OCI-LY1 (cell line): ENCODE data around the gene GPX5.

Experiments
- H2AFZ ChIP-seq: fragments of 200-600 bp; sonication (generic), shearing (Covaris generic); 2 replicates; pipeline ENCODE4 v1.6.0; 2014; ENCODE audit warnings: antibody characterized with exemption, mild to moderate bottlenecking, low read length
- H3F3A ChIP-seq: fragments of 200-600 bp; sonication (generic), shearing (Covaris generic); 2 replicates; pipeline ENCODE4 v1.6.0; 2014; ENCODE audit warnings: mild to moderate bottlenecking, antibody characterized with exemption, low read length, moderate library complexity; ENCODE audit not compliant: insufficient read depth
- H3K27ac ChIP-seq: fragments of 200-600 bp; sonication (generic); 2 replicates; pipeline ENCODE4 v1.5.1; 2014; ENCODE audit warnings: low read length, mixed run types, mild to moderate bottlenecking, low read depth; ENCODE audit not compliant: poor library complexity, severe bottlenecking
- H3K27me3 ChIP-seq: fragments of 200-600 bp; sonication (generic); 2 replicates; pipeline ENCODE4 v1.6.0; 2014; ENCODE audit warnings: antibody characterized with exemption, mild to moderate bottlenecking, low read length, moderate library complexity; ENCODE audit not compliant: insufficient read depth
- H3K36me3 ChIP-seq: fragments of 200-600 bp; sonication (generic); 2 replicates; pipeline ENCODE4 v1.6.1; 2014; ENCODE audit warnings: mild to moderate bottlenecking, antibody characterized with exemption, low read length, moderate library complexity, mixed read lengths; ENCODE audit not compliant: insufficient read depth
- H3K4me1 ChIP-seq: fragments of 200-600 bp; sonication (generic); 2 replicates; pipeline ENCODE4 v1.5.1; 2014; ENCODE audit warnings: mild to moderate bottlenecking, low read length, moderate library complexity; ENCODE audit not compliant: insufficient read depth, severe bottlenecking
- H3K4me2 ChIP-seq: fragments of 200-600 bp; sonication (generic), shearing (Covaris generic); 2 replicates; pipeline ENCODE4 v1.6.1; 2014; ENCODE audit warnings: low read length
- H3K4me3 ChIP-seq: fragments of 200-600 bp; sonication (generic); 2 replicates; pipeline ENCODE4 v1.5.1; 2014; ENCODE audit warnings: low read length, low read depth, mild to moderate bottlenecking, mixed read lengths; ENCODE audit not compliant: poor library complexity, severe bottlenecking
- H3K79me2 ChIP-seq: fragments of 200-600 bp; shearing (Covaris generic); 2 replicates; pipeline ENCODE4 v1.6.1; 2016; ENCODE audit warnings: mixed run types, low read length, mixed read lengths; ENCODE audit not compliant: insufficient read depth
- H3K9ac ChIP-seq: fragments of 200-600 bp; sonication (generic), shearing (Covaris generic); 2 replicates; pipeline ENCODE4 v1.6.1; 2014; ENCODE audit warnings: mild to moderate bottlenecking, low read length, mixed read lengths
- H3K9me2 ChIP-seq: fragments of 200-600 bp; sonication (generic), shearing (Covaris generic); 2 replicates; pipeline ENCODE4 v1.6.1; 2014; ENCODE audit warnings: low read depth, mild to moderate bottlenecking, low read length, mixed read lengths
- H3K9me3 ChIP-seq: fragments of 200-600 bp; shearing (Covaris generic); 2 replicates; pipeline ENCODE4 v1.6.1; 2014; ENCODE audit warnings: low read length, mixed read lengths
- H4K20me1 ChIP-seq: fragments of 200-600 bp; sonication (generic), shearing (Covaris generic); 2 replicates; pipeline ENCODE4 v1.6.0; 2016; ENCODE audit warnings: mild to moderate bottlenecking, low read length; ENCODE audit not compliant: insufficient read depth
- EZH2 ChIP-seq: fragments of 200-600 bp; sonication (generic), shearing (Covaris generic); IDR thresholded peaks from 2 replicates; pipeline ENCODE4 v1.8.0; 2017; ENCODE audit warnings: borderline replicate concordance, mixed run types, mild to moderate bottlenecking, antibody characterized with exemption, low read length, moderate library complexity, mixed read lengths
- TF ChIP-seq, protein P1 (sequence below): fragments of 200-600 bp; sonication (generic), shearing (Covaris generic); IDR thresholded peaks from 2 replicates; pipeline ENCODE4 v1.5.1; 2017; ENCODE audit warnings: mild to moderate bottlenecking, antibody characterized with exemption, low read length, moderate library complexity, mixed read lengths

GPX5 gene

DNA sequence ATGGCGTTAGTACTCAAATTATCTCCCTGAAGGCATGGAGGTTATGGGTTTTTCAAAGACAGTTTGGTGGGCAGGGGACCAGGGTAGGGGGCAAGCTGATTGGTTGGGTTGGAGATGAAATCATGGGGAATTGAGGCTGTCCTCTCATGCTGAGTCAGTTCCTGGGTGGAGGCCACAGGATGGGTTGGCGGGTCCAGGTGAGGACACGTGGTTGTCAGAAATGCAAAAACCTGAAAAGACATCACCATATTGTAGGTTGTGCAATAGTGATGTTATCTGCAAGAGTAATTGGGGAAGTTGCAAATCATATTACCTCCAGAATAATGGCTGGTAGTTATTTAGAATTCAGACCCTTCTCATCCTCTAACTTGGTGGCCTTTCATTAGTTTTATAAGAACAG is 40.2 kb upstream of the GPX5 start:
- no peak overlapping the region for H3K27ac ChIP-seq
- no peak overlapping the region for H3K9ac ChIP-seq
- H3K9me2 ChIP-seq: no peaks in the 10 kb centered on the region
- TF ChIP-seq EZH2: no peak
- TF ChIP-seq, protein P1, sequence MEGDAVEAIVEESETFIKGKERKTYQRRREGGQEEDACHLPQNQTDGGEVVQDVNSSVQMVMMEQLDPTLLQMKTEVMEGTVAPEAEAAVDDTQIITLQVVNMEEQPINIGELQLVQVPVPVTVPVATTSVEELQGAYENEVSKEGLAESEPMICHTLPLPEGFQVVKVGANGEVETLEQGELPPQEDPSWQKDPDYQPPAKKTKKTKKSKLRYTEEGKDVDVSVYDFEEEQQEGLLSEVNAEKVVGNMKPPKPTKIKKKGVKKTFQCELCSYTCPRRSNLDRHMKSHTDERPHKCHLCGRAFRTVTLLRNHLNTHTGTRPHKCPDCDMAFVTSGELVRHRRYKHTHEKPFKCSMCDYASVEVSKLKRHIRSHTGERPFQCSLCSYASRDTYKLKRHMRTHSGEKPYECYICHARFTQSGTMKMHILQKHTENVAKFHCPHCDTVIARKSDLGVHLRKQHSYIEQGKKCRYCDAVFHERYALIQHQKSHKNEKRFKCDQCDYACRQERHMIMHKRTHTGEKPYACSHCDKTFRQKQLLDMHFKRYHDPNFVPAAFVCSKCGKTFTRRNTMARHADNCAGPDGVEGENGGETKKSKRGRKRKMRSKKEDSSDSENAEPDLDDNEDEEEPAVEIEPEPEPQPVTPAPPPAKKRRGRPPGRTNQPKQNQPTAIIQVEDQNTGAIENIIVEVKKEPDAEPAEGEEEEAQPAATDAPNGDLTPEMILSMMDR: no peak
- H3F3A ChIP-seq: no peaks in the 10 kb centered on the region
- H3K9me3 ChIP-seq: no peaks in the 10 kb centered on the region
- H3K27me3 ChIP-seq: peaks cover 3% of the 10 kb centered on the region
- peaks cover 7% of the 10 kb centered on the region for H3K4me1 ChIP-seq
- no peaks in the 10 kb centered on the region for H3K79me2 ChIP-seq
- H3K4me3 ChIP-seq: no peak overlapping the region
- no peak overlapping the region for H2AFZ ChIP-seq
- H4K20me1 ChIP-seq: no peaks in the 10 kb centered on the region
- H3K36me3 ChIP-seq: no peaks in the 10 kb centered on the region
- H3K4me2 ChIP-seq: no peak overlapping the region

DNA sequence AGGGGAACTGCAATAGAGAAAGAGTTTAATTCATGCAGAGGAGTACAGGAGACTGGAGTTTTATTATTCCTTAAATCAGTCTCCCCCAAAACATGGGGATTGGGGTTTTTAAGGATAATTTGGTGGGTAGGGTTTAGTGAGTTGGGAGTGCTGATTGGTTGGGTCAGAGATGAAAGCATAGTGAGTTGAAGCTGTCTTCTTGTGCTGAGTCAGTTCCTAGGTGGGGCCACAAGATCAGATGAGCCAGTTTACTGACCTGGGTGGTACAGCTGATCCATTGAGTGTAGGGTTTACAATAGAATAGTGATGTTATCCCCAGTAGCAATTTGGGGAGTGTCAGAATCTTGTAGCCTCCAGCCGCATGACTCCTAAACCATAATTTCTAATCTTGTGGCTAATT is 39.1 kb upstream of the GPX5 start:
- Histone ChIP-seq H3K27me3 (peaks cover 6% of the 10 kb centered on the region), H3K9me3 (no peaks in the 10 kb centered on the region), H3K4me2 (no peak overlapping the region), H3K79me2 (no peaks in the 10 kb centered on the region), H2AFZ (no peak overlapping the region), H3K36me3 (no peaks in the 10 kb centered on the region), H3K27ac (no peak overlapping the region), H3F3A (no peaks in the 10 kb centered on the region), H3K4me1 (peaks cover 7% of the 10 kb centered on the region), H4K20me1 (no peaks in the 10 kb centered on the region), H3K9ac (no peak overlapping the region), H3K9me2 (no peaks in the 10 kb centered on the region), H3K4me3 (no peak overlapping the region)
- TF ChIP-seq, protein P1: no peak
- TF ChIP-seq EZH2: no peak

DNA sequence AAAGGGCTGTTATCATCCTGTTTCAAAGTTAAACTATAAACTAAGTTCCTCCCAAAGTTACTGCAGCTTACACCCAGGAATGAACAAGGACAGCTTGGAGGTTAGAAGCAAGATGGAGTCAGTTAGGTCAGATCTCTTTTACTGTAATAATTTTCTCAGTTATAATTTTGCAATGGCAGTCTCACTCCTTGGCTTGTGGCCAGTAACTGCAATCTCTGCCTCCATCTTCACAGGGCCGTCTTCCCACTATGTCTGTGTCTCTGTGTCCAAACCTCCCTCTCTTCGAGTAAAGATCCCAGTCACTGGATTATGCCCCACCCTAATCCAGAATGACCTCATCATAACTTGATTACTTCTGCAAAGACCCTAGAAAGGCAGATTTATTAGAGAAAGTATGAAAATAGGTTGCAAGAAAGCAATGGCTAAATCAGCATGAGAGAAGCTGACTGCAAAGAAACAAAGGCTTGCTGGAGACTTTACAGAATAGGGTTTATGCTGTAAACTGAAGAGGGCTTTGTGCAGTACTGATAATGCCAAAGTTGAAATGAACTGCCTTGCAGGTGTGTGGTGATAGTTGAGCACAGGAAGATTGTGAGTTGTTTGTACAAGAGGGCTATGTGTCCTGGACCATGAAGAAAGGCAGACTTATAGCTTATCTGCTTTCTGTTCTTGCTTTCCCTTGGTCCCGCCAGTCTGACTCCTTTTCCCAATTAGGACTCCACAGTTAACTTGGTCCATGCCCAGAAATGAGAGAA is 38.5 kb upstream of the GPX5 start:
- Histone ChIP-seq H3K9me2 (no peaks in the 10 kb centered on the region), H4K20me1 (no peaks in the 10 kb centered on the region), H3K27ac (no peak overlapping the region), H3K79me2 (no peaks in the 10 kb centered on the region), H3K4me2 (no peak overlapping the region), H3K9me3 (no peaks in the 10 kb centered on the region), H3K9ac (no peak overlapping the region), H3K4me3 (no peak overlapping the region), H2AFZ (no peak overlapping the region), H3K4me1 (peaks cover 7% of the 10 kb centered on the region), H3K36me3 (no peaks in the 10 kb centered on the region), H3K27me3 (peaks cover 6% of the 10 kb centered on the region), H3F3A (no peaks in the 10 kb centered on the region)
- TF ChIP-seq, protein P1: no peak
- no peak for TF ChIP-seq EZH2
